Activated gamma-delta T cell treated with anti-CD3 and anti-CD28 coated beads, Interleukin-2, amount 50 U/mL, for 16 hours (primary cell): ENCODE data around the gene RGS19.

Experiments
- DNase-seq: peaks from one replicate; pipeline ENCODE4 v3.0.0-alpha.2; 2020; ENCODE audit warnings: low read depth

The RGS19 gene

DNA sequence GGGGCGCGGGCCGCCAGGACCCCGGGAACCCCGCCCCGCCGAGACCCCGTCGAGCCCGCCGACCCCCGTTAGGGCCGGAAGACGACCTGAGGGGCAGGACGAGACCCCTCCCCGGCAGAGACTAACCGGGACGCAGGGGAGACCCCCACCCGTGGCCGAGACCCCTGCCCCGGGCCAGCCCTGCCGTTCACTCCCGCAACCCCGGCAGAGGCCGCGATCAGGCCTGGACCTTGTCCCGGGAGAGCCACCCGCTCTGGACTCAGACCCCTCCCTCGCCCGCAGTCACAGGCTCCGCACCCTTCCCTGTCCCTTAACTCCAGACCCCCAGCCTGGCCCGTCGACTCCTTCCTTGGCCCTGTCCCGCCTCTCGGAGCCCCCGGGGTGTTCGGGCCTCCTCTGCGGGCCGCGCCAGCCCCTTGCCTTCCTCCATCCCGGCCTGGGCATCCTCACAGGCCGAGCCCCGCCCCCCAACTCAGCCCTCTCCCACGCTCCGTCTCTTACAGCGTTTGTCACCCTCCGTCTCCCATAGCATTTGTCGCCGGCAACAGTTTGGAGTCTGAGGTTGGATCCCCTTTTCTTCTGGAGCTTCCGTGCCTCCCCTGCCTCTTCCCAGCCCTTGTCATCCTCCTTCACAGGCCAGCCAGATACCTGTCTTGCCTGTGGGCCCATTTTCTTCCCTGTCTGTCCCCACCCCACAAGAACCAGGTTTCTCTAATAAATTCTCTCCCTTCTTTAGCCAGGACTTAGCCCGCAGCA is 15.8 kb downstream of the RGS19 start:
- DNase-seq: no peak

DNA sequence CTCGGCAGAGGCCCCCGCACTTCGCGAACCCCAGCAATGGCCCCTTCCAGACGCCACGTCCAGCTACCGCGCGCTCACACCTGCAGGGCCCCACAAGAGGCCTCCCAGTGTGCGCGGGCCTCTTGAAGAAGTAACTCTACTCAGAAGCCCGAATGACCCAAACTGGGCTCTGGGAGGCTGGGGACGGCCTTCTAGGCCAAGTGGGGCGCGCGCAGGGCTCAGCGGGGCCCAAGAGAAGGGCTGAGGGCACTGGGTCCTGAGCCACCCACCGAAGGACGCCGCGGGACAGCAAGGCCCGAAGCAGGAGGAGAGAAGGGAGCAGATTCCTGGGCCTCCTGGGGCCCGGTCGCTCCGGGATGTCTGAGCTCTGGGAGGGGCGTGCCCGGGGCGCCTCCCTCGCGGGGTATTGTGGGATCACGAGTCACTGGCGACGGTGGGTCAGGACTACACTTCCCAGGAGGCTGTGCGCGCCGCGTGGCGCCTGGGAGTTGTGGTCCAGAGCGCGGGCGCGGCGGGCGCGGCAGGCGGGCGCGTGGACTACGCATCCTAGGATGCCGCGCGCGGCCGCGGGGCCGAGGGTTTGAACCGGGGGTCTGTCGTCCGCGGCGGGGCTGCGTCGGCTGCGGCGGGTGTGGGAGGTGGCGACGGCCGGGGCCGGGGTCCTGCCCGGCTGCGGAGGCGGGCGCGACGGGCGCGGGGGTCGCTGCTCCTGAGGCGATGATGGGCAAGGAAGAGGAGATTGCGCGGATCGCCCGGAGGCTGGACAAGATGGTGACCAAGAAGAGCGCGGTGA is 16.5 kb downstream of the RGS19 start, which contains the start of gene TCEA2:
TSS of gene TCEA2 (plus strand) at position 603 of the 793 bp plus-strand sequence. CDS start at position 718, 115 bp downstream.
- DNase-seq: peak; percentile 87

DNA sequence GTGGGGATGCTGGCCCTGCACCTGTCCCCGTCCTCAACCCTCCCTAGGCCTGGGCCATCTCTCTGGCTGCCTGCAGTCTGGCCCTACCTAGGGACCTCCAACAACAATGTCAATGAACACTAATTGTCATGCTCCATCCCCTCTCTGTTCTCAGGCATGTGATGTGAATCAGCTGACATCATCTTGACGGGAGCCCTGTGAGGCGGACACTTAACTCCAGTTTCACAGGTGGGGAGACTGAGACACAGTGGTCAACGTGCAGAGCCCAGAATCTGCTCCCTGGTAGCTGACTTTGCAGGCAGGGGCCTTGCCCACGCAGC is 17.1 kb downstream of the RGS19 start:
- DNase-seq: no peak

DNA sequence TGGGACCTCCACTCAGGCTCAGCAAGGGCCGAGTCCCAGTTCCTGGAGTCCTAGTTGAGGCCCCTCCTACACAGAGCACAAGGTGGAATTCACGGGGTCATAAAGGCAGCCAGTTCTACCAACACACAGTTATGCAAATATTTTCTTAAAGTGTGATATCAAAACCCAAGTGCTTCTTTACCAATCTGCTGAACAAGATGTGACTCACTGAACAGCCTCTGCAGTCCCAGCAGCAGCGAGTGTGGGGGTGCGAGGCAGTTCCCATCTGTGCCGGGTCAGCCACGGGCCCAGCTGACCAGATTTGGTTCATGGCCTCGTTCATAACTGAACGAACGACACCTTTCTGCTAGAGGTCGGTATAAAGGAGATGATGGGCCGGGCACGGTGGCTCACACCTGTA is 20.8 kb downstream of the RGS19 start:
- DNase-seq: no peak

DNA sequence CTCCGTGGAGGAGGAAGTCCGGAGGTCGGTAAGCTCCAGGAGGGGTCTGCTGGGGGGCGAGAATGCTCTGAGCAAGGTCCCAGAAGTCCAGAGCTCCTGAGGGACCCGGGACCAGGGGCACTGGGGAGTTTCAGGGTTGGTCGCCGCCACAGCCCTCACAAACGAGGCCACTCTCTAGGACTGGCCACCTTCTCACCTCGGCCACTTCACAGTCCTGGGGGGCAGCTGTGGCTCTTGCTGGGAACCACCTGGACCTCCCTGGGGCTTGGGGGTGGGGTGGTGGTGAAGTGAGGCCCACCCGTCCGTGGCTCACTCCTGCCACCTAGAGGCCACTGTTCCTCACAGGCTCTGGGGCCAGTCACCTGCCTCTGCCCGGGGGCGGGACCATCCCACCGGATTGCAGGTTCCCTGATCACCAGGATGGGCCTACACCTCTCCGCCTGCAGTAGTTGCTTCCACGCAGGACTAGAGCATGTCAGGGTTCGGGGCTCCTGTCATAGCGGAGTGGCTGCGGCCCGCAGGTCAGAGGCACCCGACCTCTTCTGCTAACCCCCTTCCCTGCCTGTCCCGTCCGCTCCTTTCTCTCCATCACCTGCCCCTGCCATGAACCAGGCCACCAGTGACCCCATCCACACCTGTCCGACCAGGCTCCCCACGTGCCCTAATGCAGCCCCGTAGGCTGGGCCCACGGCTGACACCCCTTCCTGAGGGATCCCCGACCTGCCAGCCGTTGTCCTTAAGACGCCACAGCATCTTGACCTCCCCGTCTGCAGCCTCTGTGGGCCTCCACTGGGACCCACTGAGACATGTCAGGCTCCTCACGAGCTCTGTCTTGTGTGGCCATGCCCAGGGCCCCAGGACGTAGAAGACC is 21.5 kb downstream of the RGS19 start:
- DNase-seq: peak; percentile 70

DNA sequence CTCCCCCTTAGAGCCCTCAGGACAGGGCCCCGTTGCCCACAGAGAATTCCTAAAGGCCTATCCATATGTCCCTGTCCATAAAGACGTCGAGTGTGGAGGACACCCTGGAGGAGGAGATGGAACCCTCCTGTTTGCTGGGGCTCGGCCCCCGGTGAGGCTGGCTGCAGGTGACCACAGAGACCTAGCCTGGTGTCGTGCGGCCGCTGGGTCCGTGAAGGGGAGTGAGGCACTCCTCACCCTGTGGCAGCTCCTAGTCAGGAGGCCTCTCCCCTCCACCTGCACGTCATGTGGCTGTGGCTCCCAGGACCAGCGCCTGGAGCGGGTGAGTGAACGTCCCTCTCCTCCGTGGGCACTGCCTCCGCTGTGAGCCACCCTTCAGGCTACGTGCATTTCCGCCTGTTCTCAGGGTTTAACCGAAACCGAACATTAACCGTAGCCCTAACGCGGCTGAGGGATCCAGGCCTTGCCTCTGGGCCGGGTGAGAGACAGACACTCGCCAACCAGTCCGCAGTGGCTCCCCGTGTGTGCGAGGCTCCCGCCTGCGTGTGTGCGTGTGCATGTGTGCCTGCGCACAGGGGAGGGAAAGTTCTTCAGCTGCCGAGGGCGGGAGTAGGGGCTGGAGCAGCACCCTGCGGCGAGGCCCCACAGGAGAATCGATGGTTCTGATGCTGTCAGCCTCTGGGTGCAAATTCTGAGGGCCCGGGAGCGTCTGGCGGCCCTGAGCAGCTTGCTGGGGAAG is 22.3 kb downstream of the RGS19 start:
- DNase-seq: no peak

DNA sequence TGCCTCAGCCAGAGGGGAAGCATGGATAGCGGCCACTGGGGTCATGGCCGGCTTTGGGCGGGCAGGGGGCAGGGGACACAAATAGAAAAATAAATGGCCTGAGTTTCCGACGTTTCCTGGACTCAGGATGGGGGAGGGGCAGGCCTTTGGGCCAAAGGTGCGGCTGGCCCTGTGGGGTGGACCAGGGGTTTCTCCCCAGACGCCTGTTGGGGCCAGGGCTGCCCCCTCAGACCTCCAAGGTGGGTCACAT is 22.8 kb downstream of the RGS19 start:
- no peak for DNase-seq

DNA sequence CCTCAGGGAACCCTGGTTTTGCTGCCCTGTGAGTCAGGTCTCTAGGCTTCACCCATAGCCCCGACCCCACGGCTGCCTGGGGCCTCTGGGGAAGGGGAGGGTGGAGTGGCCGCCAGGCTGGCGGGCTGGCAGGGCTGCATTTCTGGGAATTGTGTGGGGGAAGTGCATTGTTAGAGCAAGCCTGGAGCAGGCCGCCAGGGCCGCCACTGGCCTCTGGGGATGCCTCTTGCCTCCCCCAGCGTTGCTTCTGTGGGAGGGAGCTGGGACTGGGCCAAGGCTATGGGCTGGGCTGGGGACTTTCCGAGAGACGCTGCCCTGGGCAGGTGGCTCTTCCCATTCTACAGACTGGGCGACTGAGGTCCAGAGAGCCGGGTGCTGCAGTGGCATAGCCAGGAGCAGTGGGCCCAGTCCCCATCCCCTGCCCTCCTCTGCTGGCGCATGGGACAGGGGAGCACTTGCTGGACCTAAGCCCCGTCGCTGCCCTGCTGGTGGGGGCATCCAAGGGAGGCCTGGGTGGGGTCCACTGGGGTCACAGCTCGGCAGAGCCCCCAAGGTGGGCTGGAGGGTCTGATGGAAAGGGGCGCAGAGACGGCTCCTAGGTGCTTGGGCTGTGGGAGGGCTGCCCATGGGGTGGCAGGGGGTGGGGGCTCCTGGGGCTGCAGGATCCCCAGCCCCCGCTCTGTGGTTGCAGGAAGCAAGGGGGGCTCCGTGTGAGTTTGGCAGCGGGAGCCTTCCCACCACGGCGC is 23.3 kb downstream of the RGS19 start:
- no peak for DNase-seq

DNA sequence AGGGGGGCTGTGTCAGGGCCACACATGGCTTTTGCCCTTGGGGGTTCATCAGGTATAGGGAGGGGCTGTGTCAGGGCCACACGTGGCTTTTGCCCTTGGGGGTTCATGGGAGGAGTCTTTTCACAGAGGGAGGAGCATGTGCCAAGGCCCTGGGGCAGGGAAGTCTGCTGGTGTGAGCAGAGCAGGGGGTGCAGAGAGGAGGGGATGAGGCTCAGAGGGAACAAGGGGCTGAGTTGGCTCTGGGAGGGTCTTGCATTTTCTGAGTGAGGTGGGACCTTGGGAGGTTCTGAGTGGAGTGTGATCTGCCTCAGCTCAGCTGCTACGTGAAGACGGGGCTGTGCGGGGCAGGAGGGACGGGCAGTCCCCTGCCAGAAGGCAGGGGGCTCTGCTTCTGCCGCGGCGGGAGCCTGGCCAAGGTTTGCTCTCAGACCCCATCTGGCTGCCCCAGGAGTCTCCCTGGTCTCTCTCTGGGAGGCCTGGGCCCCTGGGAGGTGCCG is 23.9 kb downstream of the RGS19 start:
- no peak for DNase-seq

DNA sequence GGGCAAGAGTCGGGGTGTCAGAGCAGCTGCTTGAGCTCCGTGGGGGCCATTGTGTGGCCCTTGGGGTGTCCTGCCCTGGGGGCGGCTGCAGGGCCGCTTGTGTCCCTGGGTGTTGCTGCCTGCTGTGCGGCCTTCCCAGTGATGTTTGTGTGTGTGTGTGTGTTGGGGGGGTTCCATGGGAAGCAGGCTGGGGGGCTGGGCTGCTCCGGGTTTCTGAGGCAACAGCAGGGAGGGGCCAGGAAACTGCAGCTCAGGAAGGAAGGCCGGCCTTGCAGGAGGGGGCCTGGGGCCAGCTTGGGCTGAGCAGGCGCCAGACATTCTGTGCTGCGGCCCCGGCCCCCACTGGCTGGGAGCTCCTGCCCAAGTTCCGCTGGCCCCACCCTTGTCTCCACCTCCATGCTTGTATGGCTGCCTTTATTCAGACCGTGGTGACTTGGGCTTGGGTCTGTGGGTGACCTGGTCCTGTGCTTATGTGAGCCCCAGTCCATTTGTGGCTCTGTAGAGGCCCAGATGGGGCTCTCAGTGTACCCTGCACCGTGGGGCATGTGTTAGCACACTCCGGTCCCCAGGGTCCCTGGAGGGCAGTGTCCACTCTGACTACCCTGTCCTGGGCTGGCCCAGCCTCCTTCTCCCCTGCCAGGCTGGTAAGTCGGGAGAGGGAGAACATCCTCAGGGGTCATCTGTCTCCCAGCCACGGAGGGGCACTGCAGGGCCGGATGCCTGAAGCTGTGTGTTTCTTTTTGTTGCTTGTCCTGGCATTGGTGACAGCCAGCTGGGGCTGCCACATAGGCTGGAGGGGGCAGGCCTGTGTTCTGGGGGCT is 25.3 kb downstream of the RGS19 start:
- DNase-seq: no peak

DNA sequence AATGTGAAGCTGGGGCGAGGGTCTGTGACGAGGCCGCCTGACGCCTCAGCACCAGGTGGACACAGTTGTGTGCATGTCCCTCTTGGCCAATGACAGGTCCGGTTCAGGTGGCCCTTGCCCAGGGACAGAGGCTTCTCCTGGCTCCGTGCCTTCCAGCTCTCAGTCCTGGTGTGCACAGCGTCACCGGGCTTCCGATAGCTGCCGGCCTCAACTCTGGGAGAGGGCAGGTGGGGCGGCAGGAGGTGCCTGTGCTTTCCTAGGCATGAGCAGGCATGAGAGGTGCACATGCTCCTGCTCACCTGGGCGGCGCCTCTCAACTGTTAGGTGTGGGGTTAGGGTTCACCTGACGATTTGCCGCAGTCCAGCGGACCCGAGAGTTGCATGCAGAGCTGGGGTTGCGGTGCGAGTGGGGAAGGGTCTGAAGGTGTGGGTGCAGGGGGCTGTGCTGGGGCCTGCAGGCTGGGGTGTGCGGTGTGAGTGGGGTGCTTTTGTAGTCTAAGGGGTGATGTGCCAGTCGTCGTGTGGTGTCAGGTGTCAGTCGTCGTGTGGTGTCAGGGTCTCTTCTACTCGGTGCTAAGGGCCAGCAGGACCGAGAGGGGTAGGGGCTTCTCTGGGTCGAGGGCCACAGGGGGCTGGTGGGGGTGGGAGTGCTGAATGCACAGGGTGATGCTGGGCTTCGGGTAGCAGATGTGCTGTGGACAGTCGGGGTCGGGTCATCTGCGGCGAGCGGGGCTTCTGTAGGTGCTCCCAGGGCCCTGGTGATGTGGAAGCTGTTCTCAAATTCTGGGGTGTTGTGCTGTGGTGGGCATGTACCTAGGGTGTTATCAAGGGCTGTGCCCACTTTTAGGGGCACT is 26.1 kb downstream of the RGS19 start:
- no peak for DNase-seq

DNA sequence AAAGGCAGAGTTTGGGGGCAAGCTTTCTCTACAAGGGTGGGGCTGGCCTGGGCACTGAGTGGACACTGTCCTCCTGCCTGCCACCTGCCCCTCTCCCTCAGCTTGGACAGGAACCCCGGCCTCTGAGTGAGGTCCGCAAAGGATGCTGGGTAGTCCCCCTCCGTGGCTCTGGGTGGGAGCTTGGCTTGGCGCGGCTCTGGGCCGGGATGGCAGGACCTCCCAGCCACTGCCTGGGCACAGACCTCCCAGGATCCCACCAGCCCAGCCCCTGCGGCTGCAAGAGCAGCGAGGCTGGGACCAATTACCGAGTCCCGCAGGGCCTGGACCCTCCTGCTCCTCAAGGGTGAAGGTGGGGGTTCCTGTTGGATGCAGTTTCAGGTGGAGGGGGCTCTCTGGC is 27.0 kb downstream of the RGS19 start:
- no peak for DNase-seq

DNA sequence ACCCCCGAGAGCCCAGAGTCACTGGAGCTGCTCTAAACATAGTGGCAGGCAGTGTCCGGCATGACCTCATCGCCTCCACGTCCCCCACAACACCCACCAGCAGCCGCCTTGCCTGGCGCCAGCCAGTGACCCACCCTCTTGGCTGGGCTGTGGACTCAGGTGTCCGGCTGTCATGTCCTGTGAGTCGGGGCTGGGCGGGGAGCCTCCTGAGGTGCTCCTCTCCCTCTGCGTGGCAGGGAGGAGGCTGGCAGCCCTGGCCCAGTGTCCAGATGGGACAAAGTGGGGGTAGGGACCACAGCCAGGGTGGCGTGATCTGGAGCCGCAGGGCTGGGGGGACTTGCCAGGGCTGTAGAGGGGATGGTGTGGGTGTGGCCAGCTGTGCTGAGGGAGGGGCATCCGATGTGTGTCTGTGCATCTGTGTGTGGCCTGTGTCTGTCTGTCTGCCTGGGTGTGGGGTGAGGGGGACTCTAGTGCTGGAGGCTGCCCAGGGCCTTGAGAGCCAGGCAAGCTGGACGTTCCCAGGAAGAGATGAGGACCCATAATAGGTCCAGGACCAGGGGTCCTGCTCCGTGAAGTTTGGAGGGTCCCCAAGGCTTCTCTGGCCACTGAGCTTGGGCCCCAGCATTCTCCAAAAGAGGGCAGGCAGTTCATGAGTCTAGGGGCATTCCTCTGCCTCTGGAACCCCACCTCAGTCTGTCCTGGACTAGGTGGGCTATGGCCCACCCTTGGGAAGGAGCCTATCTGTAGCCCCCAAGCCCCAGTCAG is 27.6 kb downstream of the RGS19 start:
- DNase-seq: no peak

DNA sequence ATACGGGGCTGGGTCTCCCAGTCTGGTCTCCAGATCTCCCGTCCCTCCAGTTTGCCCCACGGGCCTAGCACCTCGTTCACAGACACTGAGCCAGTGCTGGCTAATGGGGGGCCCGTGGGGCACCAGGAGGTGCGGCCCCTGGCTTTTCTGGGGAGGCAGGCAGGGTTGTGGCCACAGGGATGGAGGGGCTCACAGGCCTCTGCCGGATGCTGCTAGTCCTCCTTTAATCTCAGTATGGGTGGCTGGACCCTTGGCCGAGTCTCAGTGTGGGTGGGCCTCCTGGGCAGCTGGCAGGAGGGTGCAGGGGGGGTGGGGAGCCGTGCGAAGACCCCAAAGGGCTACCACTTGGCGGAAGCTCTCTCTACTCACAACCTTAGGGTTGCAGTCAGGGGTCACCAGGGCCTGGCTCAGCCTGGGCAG is 28.3 kb downstream of the RGS19 start:
- no peak for DNase-seq

DNA sequence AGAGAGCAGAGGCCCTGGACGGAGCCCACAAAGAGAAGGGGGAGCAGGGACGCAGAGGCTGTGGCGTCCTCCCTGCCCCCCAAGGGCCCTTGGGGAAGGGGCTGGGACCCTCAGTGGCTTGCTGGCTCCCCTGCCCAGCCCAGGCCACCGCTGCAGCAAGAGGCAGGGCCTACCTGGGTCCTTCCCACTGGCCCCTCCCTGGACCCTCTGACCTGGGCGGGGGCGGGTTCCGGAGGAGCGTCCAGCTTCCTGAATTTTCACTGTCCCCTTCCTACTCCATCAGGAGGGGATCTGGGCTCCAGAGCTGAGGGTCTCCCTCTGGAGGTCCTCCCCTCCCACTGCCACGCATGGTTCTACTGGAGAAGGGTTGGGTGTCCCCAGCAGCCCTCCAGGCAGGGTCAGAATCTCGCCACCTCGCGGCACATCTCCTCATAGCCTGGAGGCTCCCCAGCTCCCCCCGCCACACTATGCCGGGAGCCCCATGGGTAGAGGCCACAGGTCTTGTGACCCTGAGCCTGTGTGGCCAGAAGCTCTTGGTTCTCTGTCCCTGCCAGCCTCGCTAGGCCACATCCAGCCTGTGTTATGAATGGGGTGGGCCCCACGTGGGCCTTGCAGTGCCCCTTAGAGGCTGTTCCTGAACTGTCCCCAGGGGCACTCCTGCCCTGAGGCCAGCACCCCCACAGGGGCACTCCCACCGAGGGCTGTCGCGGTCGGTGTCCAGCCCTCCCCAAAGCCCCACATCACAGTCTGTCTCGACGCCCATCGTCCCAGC is 28.9 kb downstream of the RGS19 start:
- DNase-seq: no peak

DNA sequence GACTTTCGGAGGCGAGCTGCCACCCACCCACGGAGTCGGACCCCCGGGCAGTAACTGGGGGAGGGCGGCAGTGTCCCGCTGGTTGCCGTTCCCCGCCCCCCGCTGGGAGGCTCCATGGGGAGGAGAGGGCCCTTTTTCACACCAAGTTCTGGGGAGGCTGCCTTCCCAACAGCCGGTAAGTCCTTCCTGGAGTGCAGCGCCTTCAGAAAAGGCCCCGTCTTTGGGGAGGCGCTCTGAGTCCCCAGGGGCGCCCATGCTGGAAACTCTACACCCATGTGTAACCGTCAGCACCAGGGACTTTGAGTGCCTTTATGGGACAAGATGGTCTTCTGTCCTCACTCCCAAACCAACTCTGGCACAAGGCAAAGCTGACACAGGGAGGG is 29.4 kb downstream of the RGS19 start:
- no peak for DNase-seq

DNA sequence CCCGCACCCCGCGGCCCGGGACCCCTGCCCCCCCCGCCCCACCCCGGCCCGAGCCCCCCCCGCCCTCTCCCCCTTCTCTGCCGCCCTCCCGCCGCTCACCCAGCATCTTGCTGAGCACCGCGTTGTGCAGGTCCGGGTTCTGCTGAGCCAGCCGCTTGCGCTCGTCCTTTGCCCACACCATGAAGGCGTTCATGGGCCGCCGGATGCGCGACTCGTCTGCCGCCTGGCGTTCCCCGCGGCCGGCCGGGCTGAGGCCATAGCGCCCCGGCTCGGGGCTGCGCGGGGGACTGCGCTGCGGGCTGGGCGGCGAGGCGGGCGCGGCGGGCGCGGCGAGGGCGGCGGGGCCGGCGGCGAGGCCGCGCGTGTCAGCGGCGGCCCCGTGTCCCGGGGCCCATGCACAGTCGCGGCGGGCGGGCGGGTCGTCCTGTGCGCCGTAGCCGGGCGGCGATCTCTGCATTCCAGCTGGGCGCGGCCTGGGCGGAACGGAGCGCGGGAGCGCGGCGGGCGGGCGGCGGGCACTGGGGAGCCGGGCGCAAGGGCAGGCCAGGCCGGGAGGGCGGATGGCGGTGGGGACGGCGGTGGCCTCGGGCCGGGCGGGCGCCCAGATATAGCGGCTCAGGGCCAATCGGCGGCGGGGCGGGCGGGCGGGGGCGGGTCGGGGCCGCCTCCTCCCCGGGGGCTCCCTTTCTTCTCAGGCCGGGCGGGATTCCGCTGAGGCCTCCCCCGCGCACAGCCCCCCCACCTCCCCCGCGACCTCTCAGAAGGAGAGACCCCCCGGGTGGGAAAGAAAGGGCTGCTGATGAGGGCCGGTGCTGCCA is 30.0 kb downstream of the RGS19 start, which contains the start of gene SOX18:
TSS of gene SOX18 (minus strand) at position 580 of the 818 bp plus-strand sequence. CDS start at position 457, 123 bp downstream.
- DNase-seq: no peak
